Neuronal stem cell (in vitro differentiated cells): ENCODE data around the gene TRAP1.
A peak's percentile ranks its signal among the peaks of the same experiment; 100 is the strongest.

Source experiments
- DNase-seq: peaks from one replicate; pipeline ENCODE4 v3.0.0-alpha.2; 2013; ENCODE audit warnings: low spot score
- H2AFZ ChIP-seq: one replicate; pipeline ENCODE4 v1.6.1; 2013; ENCODE audit warnings: mild to moderate bottlenecking, low read length, inconsistent platforms
- H2AK5ac ChIP-seq: 2 replicates; pipeline ENCODE4 v1.6.1; 2013; ENCODE audit warnings: low read depth, mild to moderate bottlenecking, inconsistent platforms, low read length, moderate library complexity, mixed read lengths
- H2BK120ac ChIP-seq: 2 replicates; pipeline ENCODE4 v1.6.1; 2013; ENCODE audit warnings: low read depth, mild to moderate bottlenecking, inconsistent platforms, low read length, moderate library complexity, mixed read lengths
- H2BK12ac ChIP-seq: one replicate; pipeline ENCODE4 v1.6.1; 2013; ENCODE audit warnings: low read length, inconsistent platforms
- H2BK15ac ChIP-seq: 2 replicates; pipeline ENCODE4 v1.6.1; 2013; ENCODE audit warnings: mild to moderate bottlenecking, low read length, inconsistent platforms, mixed read lengths
- H2BK5ac ChIP-seq: one replicate; pipeline ENCODE4 v1.6.1; 2013; ENCODE audit warnings: inconsistent platforms, mild to moderate bottlenecking, low read length, moderate library complexity
- H3K14ac ChIP-seq: one replicate; pipeline ENCODE4 v1.6.1; 2013; ENCODE audit warnings: low read length, inconsistent platforms
- H3K18ac ChIP-seq: 2 replicates; pipeline ENCODE4 v1.6.1; 2013; ENCODE audit warnings: low read length, inconsistent platforms
- H3K23ac ChIP-seq: 2 replicates; pipeline ENCODE4 v1.6.1; 2013; ENCODE audit warnings: low read depth, mild to moderate bottlenecking, mixed read lengths, low read length, inconsistent platforms; ENCODE audit not compliant: poor library complexity
- H3K27ac ChIP-seq: replicated peaks from 3 replicates; pipeline ENCODE4 v1.5.1; 2013; ENCODE audit warnings: low read length, inconsistent platforms
- H3K27me3 ChIP-seq, 3 experiments: 2 replicates each; pipeline ENCODE4 v1.6.1; 2013; ENCODE audit warnings: low read length in 3 of 3, mild to moderate bottlenecking in 2 of 3, inconsistent platforms in 1 of 3, low read depth in 1 of 3, mixed read lengths in 1 of 3, moderate library complexity in 1 of 3; ENCODE audit not compliant: control insufficient read depth in 3 of 3, insufficient read depth in 3 of 3
- H3K36me3 ChIP-seq, 2 donors: replicated peaks in 1 of 2; 2 replicates each; pipeline ENCODE4 v1.6.1; 2013; ENCODE audit warnings: low read length in 2 of 2; ENCODE audit not compliant: control insufficient read depth in 2 of 2, insufficient read depth in 2 of 2
- H3K4ac ChIP-seq: 2 replicates; pipeline ENCODE4 v1.6.1; 2013; ENCODE audit warnings: inconsistent platforms, mild to moderate bottlenecking, low read length, moderate library complexity
- H3K4me1 ChIP-seq, 2 donors: 1 replicate in 1 of 2; 2 replicates in 1 of 2; pipeline ENCODE4 v1.6.1; 2013; ENCODE audit warnings: low read length in 2 of 2, low read depth in 1 of 2; ENCODE audit not compliant: control insufficient read depth in 2 of 2, insufficient read depth in 1 of 2
- H3K4me2 ChIP-seq: one replicate; pipeline ENCODE4 v1.6.1; 2013; ENCODE audit warnings: mild to moderate bottlenecking, low read length, inconsistent platforms; ENCODE audit not compliant: insufficient read depth, poor library complexity, severe bottlenecking
- H3K4me3 ChIP-seq, 2 donors: 2 replicates each; pipeline ENCODE4 v1.5.1; 2013; ENCODE audit warnings: low read length in 2 of 2, mild to moderate bottlenecking in 2 of 2, inconsistent platforms in 1 of 2, moderate library complexity in 1 of 2
- H3K79me1 ChIP-seq: one replicate; pipeline ENCODE4 v1.6.1; 2013; ENCODE audit warnings: low read depth, mild to moderate bottlenecking, inconsistent platforms, low read length, moderate library complexity
- H3K9ac ChIP-seq: one replicate; pipeline ENCODE4 v1.6.1; 2013; ENCODE audit warnings: mild to moderate bottlenecking, low read depth, low read length, inconsistent platforms; ENCODE audit not compliant: poor library complexity
- H3K9me3 ChIP-seq, 2 donors: replicated peaks in 1 of 2; 2 replicates each; pipeline versions ENCODE3 to v1.6.1; 2013; ENCODE audit warnings: low read length in 2 of 2, mild to moderate bottlenecking in 2 of 2, inconsistent platforms in 1 of 2, low read depth in 1 of 2, mixed read lengths in 1 of 2, moderate library complexity in 1 of 2; ENCODE audit not compliant: control insufficient read depth in 2 of 2, insufficient read depth in 1 of 2
- H4K8ac ChIP-seq: one replicate; pipeline ENCODE4 v1.6.1; 2013; ENCODE audit warnings: low read depth, mild to moderate bottlenecking, inconsistent platforms, low read length, moderate library complexity
- H4K91ac ChIP-seq: one replicate; pipeline ENCODE4 v1.6.1; 2013; ENCODE audit warnings: low read length, low read depth, mild to moderate bottlenecking, inconsistent platforms; ENCODE audit not compliant: poor library complexity
- WGBS, 2 donors: extraction: QIAGEN DNeasy Blood & Tissue Kit; methylation state at CpG; one replicate each; pipeline ENCODE4 v1.1.7; 2013; ENCODE audit warnings: missing lambda C conversion rate in 2 of 2, mixed read lengths in 1 of 2; ENCODE audit not compliant: insufficient read length in 2 of 2, insufficient replicate concordance in 1 of 2; ENCODE audit errors: extremely low coverage in 2 of 2; 5-methylcytosine and 5-hydroxymethylcytosine counted together

Gene TRAP1

GRCh38 chr16:3674513-3675295 lies 42.6 kb downstream of the TRAP1 start:
- no CpG with 5 or more reads among the region's 34 CpGs for WGBS, 2 donors
- H4K8ac ChIP-seq = no peak overlapping the region
- H3K4me2 ChIP-seq = no peak overlapping the region
- no peak overlapping the region for H3K9ac ChIP-seq
- peak overlapping the region; percentile 53 for H3K23ac ChIP-seq
- H3K4me1 ChIP-seq = peaks cover 3 to 6% of the 10 kb centered on the region in 2 donors
- H3K27ac ChIP-seq = no peak overlapping the region
- H3K9me3 ChIP-seq = peaks cover 0 to 6% of the 10 kb centered on the region in 2 donors
- H4K91ac ChIP-seq = no peak overlapping the region
- H2AFZ ChIP-seq = no peak overlapping the region
- no peak overlapping the region for H2BK5ac ChIP-seq
- H3K79me1 ChIP-seq = peaks cover 6% of the 10 kb centered on the region
- H3K18ac ChIP-seq = no peak overlapping the region
- H3K27me3 ChIP-seq = no peaks in the 10 kb centered on the region
- no peak overlapping the region for H2BK12ac ChIP-seq
- H3K36me3 ChIP-seq = peaks cover 55 to 93% of the 10 kb centered on the region in 2 donors
- no peak overlapping the region for H3K4ac ChIP-seq
- H2BK15ac ChIP-seq = no peak overlapping the region
- no peak overlapping the region for H3K14ac ChIP-seq
- H2AK5ac ChIP-seq = no peak overlapping the region
- no peak for DNase-seq
- no peak overlapping the region for H2BK120ac ChIP-seq
- no peak overlapping the region for H3K4me3 ChIP-seq

- peaks cover 5 to 6% of the 10 kb centered on the region in 2 donors for H3K9me3 ChIP-seq
- H4K91ac ChIP-seq = no peak overlapping the region
- no peak overlapping the region for H3K27ac ChIP-seq
- no peaks in the 10 kb centered on the region for H3K27me3 ChIP-seq
- H4K8ac ChIP-seq = no peak overlapping the region
- H3K14ac ChIP-seq = no peak overlapping the region
- peaks cover 52 to 91% of the 10 kb centered on the region in 2 donors for H3K36me3 ChIP-seq
- H2AK5ac ChIP-seq = no peak overlapping the region
- H3K23ac ChIP-seq = peak overlapping the region; percentile 53
- no peak overlapping the region for H2BK120ac ChIP-seq
- no peak overlapping the region for H2BK12ac ChIP-seq
- no peak overlapping the region for H3K9ac ChIP-seq
- H3K18ac ChIP-seq = no peak overlapping the region
- H2AFZ ChIP-seq = no peak overlapping the region
- no peak overlapping the region for H3K4me3 ChIP-seq
- peaks cover 3 to 6% of the 10 kb centered on the region in 2 donors for H3K4me1 ChIP-seq
- no peak for DNase-seq
- peaks cover 5% of the 10 kb centered on the region for H3K79me1 ChIP-seq
- no peak overlapping the region for H2BK5ac ChIP-seq
- H3K4ac ChIP-seq = no peak overlapping the region
- no peak overlapping the region for H2BK15ac ChIP-seq
- H3K4me2 ChIP-seq = no peak overlapping the region
- WGBS, 2 donors = no CpG with 5 or more reads among the region's 13 CpGs
Observed at GRCh38 chr16:3673676-3674377, 43.5 kb downstream of the TRAP1 start.

DNA sequence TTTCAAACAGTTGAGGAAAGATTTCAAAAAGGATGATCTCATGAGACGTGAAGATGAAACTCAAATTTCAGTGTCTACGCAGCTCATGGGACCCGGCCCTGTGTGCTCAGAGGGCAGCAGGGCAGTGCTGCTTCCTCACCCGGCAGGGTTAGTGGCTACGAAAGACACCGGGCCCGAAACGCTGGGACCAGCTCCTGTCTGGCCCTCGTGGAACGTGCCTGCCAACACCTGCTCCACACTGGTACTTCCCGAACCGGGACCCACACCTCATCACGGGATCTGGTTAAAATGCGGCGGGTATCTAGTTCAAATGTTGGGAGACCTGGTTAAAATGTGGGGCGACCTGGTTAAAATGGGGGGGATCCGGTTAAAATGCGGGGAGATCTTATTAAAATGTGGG lies 44.1 kb downstream of the TRAP1 start:
- Histone ChIP-seq H3K79me1 (peaks cover 3% of the 10 kb centered on the region), H2BK12ac (no peak overlapping the region), H3K18ac (no peak overlapping the region), H3K4me3 (no peak overlapping the region), H4K91ac (no peak overlapping the region), H3K4ac (no peak overlapping the region), H3K4me1 (peaks cover 3 to 6% of the 10 kb centered on the region in 2 donors), H3K14ac (no peak overlapping the region), H3K27ac (no peak overlapping the region), H3K9ac (no peak overlapping the region), H2BK15ac (no peak overlapping the region), H3K23ac (peak overlapping the region; percentile 66), H3K4me2 (no peak overlapping the region), H3K36me3 (peaks cover 52 to 91% of the 10 kb centered on the region in 2 donors), H3K9me3 (peaks cover 4 to 11% of the 10 kb centered on the region in 2 donors), H3K27me3 (no peaks in the 10 kb centered on the region), H2BK120ac (no peak overlapping the region), H2AFZ (no peak overlapping the region), H2BK5ac (no peak overlapping the region), H4K8ac (no peak overlapping the region), H2AK5ac (no peak overlapping the region)
- no CpG with 5 or more reads among the region's 18 CpGs for WGBS, 2 donors
- DNase-seq = no peak

GRCh38 chr16:3672571-3673041 lies 44.7 kb downstream of the TRAP1 start:
- Histone ChIP-seq H3K14ac (no peak overlapping the region), H3K18ac (no peak overlapping the region), H3K36me3 (peaks cover 49 to 86% of the 10 kb centered on the region in 2 donors), H2AK5ac (no peak overlapping the region), H3K79me1 (peaks cover 3% of the 10 kb centered on the region), H3K4ac (no peak overlapping the region), H4K8ac (peak overlapping the region; percentile 70), H4K91ac (no peak overlapping the region), H2BK12ac (no peak overlapping the region), H3K23ac (no peak overlapping the region), H2BK5ac (no peak overlapping the region), H2BK15ac (no peak overlapping the region), H3K4me2 (no peak overlapping the region), H3K4me3 (peak overlapping the region in 1 of 2 donors; percentile 18), H3K4me1 (peaks cover 3 to 6% of the 10 kb centered on the region in 2 donors), H2AFZ (no peak overlapping the region), H3K27ac (no peak overlapping the region), H2BK120ac (no peak overlapping the region), H3K9me3 (peaks cover 4 to 11% of the 10 kb centered on the region in 2 donors), H3K27me3 (no peaks in the 10 kb centered on the region), H3K9ac (no peak overlapping the region)
- no CpG with 5 or more reads among the region's 26 CpGs for WGBS, 2 donors
- DNase-seq = no peak
